Activated CD4-positive, CD25-positive, alpha-beta regulatory T cell treated with anti-CD3 and anti-CD28 coated beads, Interleukin-2, amount 50 U/mL, for 24 hours (primary cell): ENCODE measurements around the gene SIGLEC10.

ENCODE experiments used
- ATAC-seq, 2 donors: fragments of 150-1000 bp; cut with Tn5 transposase; one replicate each; pipeline ENCODE4 v1.10.0; 2021; ENCODE audit warnings: mild to moderate bottlenecking in 1 of 2, moderate library complexity in 1 of 2

The SIGLEC10 gene

GRCh38 chr19:51365965-51366388 is 51.5 kb downstream of the SIGLEC10 start, which contains the start of gene ETFB:
TSS of gene ETFB (minus strand) at chr19:51366388. CDS start at chr19:51366326, 62 bp downstream.
- ATAC-seq: no peak

- no peak for ATAC-seq
Observed at GRCh38 chr19:51365211-51365964, 52.1 kb downstream of the SIGLEC10 start.

GRCh38 chr19:51364200-51365106 is 53.0 kb downstream of the SIGLEC10 start:
- no peak for ATAC-seq

- ATAC-seq: no peak
Observed at GRCh38 chr19:51361239-51361638, 56.2 kb downstream of the SIGLEC10 start.
